Measurements from ENCODE around the gene PTCSC3. TPM values are rescaled to one million over a fixed set of nuclear protein-coding genes. Genes with fewer than 3 reads are reported as not detected.

Gene PTCSC3
- total RNA-seq, 1 experiment from 2014 or later = not detected

DNA sequence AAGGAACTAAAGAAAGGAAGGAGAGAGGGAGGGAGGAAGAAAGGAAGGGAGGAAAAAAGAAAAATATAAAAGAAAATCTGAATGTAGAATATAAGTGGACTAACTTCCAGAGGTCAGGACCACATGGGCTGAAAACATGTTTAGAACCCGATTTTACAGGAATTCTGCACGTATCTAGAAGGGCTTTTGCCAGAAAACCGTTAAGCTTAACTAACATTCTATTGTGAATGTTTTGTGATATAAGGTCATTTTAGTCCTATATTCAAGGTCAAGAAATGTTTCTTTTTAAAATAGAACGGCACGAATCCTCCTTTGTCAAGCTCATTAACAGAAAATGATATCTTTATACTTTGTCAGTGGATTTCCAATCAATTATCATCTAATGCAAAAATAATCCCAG lies 13.1 kb downstream of the PTCSC3 start:
- Histone ChIP-seq H3K27me3 (ENCODE audit: low read length) (peaks cover 75% of the 10 kb centered on the region), H3K4me1 (ENCODE audit: insufficient read depth, low read length) (no peaks in the 10 kb centered on the region), H3K4me2 (ENCODE audit: low read length) (no peak overlapping the region), H2AFZ (ENCODE audit: low read length) (no peak overlapping the region), H3K4me3 (ENCODE audit: low read length) (no peak overlapping the region), H3K79me2 (ENCODE audit: low read length) (no peaks in the 10 kb centered on the region), H3K36me3 (ENCODE audit: low read depth, low read length) (no peaks in the 10 kb centered on the region), H4K20me1 (ENCODE audit: low read length) (no peaks in the 10 kb centered on the region), H3K9me2 (replicated peaks; ENCODE audit: low read length) (no peaks in the 10 kb centered on the region), H3F3A (ENCODE audit: low read length, unreplicated experiment) (no peaks in the 10 kb centered on the region), H3K9me3 (ENCODE audit: low read length) (no peaks in the 10 kb centered on the region), H3K9ac (ENCODE audit: low read length) (no peak overlapping the region), H3K27ac (ENCODE audit: low read length) (no peak overlapping the region)
- no peak for TF ChIP-seq EZH2 (IDR thresholded peaks at IDR 0.05; ENCODE audit: low read length, unreplicated experiment)
- TF ChIP-seq, protein P1, sequence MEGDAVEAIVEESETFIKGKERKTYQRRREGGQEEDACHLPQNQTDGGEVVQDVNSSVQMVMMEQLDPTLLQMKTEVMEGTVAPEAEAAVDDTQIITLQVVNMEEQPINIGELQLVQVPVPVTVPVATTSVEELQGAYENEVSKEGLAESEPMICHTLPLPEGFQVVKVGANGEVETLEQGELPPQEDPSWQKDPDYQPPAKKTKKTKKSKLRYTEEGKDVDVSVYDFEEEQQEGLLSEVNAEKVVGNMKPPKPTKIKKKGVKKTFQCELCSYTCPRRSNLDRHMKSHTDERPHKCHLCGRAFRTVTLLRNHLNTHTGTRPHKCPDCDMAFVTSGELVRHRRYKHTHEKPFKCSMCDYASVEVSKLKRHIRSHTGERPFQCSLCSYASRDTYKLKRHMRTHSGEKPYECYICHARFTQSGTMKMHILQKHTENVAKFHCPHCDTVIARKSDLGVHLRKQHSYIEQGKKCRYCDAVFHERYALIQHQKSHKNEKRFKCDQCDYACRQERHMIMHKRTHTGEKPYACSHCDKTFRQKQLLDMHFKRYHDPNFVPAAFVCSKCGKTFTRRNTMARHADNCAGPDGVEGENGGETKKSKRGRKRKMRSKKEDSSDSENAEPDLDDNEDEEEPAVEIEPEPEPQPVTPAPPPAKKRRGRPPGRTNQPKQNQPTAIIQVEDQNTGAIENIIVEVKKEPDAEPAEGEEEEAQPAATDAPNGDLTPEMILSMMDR (conservative IDR thresholded peaks at IDR 0.05; ENCODE audit: low read depth, low read length) = no peak
- no peak for TF ChIP-seq EZH2phosphoT487 (IDR thresholded peaks at IDR 0.05; ENCODE audit: borderline replicate concordance, low read length)
- POLR2A ChIA-PET (ENCODE audit: unreplicated experiment) = no interaction called here
- CTCF ChIA-PET = no interaction called here
- intact Hi-C loops (cut with micrococcal nuclease) = no loop called here
- no TSS peak for BruUV-seq (replicated peaks)
- no peak for DNase-seq
- ATAC-seq = no peak

DNA sequence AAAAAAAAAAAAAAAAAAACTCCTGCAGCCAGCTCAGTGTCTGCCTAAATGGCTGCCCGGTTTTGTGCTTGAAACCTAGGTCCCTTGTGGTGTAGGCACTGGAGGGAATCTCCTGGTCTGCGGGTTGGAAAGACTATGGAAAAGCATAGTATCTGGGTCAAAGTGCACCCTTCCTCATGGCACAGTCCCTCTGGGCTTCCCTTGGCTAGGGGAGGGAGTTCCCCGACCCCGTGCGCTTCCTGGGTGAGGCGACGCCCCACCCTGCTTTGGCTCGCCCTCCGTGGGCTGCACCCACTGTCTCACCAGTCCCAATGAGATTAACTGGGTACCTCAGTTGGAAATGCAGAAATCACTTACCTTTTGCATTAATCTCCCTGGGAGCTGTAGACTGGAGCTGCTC lies 14.3 kb downstream of the PTCSC3 start:
- Histone ChIP-seq H4K20me1 (ENCODE audit: low read length) (no peaks in the 10 kb centered on the region), H3K4me2 (ENCODE audit: low read length) (no peak overlapping the region), H3K36me3 (ENCODE audit: low read depth, low read length) (no peaks in the 10 kb centered on the region), H3K4me3 (ENCODE audit: low read length) (no peak overlapping the region), H3K79me2 (ENCODE audit: low read length) (no peaks in the 10 kb centered on the region), H3K4me1 (ENCODE audit: insufficient read depth, low read length) (no peaks in the 10 kb centered on the region), H3K9me2 (replicated peaks; ENCODE audit: low read length) (no peaks in the 10 kb centered on the region), H3K27me3 (ENCODE audit: low read length) (peaks cover 65% of the 10 kb centered on the region), H3K27ac (ENCODE audit: low read length) (no peak overlapping the region), H3K9ac (ENCODE audit: low read length) (no peak overlapping the region), H2AFZ (ENCODE audit: low read length) (no peak overlapping the region), H3F3A (ENCODE audit: low read length, unreplicated experiment) (no peaks in the 10 kb centered on the region), H3K9me3 (ENCODE audit: low read length) (no peaks in the 10 kb centered on the region)
- ATAC-seq (no peak), DNase-seq (no peak)
- CTCF ChIA-PET = no interaction called here
- no TSS peak for BruUV-seq (replicated peaks)
- intact Hi-C loops (cut with micrococcal nuclease) = no loop called here
- TF ChIP-seq EZH2 (IDR thresholded peaks at IDR 0.05; ENCODE audit: low read length, unreplicated experiment) (no peak), EZH2phosphoT487 (IDR thresholded peaks at IDR 0.05; ENCODE audit: borderline replicate concordance, low read length) (no peak)
- TF ChIP-seq, protein P1 (conservative IDR thresholded peaks at IDR 0.05; ENCODE audit: low read depth, low read length) = no peak
- POLR2A ChIA-PET (ENCODE audit: unreplicated experiment) = no interaction called here

DNA sequence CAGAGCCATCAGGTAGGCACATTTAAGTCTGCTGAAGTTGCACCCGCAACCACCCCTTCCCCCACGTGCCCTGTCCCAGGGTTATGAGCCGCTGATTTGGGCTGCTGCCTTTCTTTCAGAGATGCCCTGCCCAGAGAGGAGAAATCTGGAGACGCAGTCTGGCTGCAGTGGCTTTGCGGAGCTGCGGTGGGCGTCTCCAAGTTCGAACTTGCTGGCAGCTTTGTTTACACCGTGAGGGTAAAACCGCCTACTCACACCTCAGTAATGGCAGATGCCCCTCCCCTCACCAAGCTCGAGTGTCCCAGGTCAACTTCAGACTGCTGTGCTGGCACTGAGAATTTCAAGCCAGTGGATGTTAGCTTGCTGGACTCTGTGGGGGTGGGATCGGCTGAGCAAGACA lies 14.7 kb downstream of the PTCSC3 start:
- Histone ChIP-seq H3K9ac (ENCODE audit: low read length) (no peak overlapping the region), H3K79me2 (ENCODE audit: low read length) (no peaks in the 10 kb centered on the region), H3F3A (ENCODE audit: low read length, unreplicated experiment) (no peaks in the 10 kb centered on the region), H3K27ac (ENCODE audit: low read length) (no peak overlapping the region), H3K4me1 (ENCODE audit: insufficient read depth, low read length) (no peaks in the 10 kb centered on the region), H4K20me1 (ENCODE audit: low read length) (no peaks in the 10 kb centered on the region), H2AFZ (ENCODE audit: low read length) (no peak overlapping the region), H3K4me3 (ENCODE audit: low read length) (no peak overlapping the region), H3K9me2 (replicated peaks; ENCODE audit: low read length) (no peaks in the 10 kb centered on the region), H3K27me3 (ENCODE audit: low read length) (peaks cover 60% of the 10 kb centered on the region), H3K9me3 (ENCODE audit: low read length) (no peaks in the 10 kb centered on the region), H3K4me2 (ENCODE audit: low read length) (no peak overlapping the region), H3K36me3 (ENCODE audit: low read depth, low read length) (no peaks in the 10 kb centered on the region)
- intact Hi-C loops (cut with micrococcal nuclease) = no loop called here
- TF ChIP-seq EZH2 (IDR thresholded peaks at IDR 0.05; ENCODE audit: low read length, unreplicated experiment) (no peak), EZH2phosphoT487 (IDR thresholded peaks at IDR 0.05; ENCODE audit: borderline replicate concordance, low read length) (no peak)
- TF ChIP-seq, protein P1 (conservative IDR thresholded peaks at IDR 0.05; ENCODE audit: low read depth, low read length) = no peak
- CTCF ChIA-PET = no interaction called here
- BruUV-seq (replicated peaks) = no TSS peak
- DNase-seq (no peak), ATAC-seq (no peak)
- POLR2A ChIA-PET (ENCODE audit: unreplicated experiment) = no interaction called here
